ENCODE measurements around the gene NRF1. TPM values are rescaled to one million over a fixed set of nuclear protein-coding genes. Genes with fewer than 3 reads are reported as not detected.
"Not testable (repeated sequence)": the region's sequence is repeated elsewhere in the genome, so short reads cannot be mapped to it uniquely, and the experiment has no call there.

NRF1 gene
- total RNA-seq, 1 donor from 2014 or later, result 18.1 TPM

- TF ChIP-seq CTCF (IDR thresholded peaks at IDR 0.05; ENCODE audit: unreplicated experiment), result no peak
- H3K36me3 Mint-ChIP-seq (ENCODE audit: low read depth, unreplicated experiment), result no peaks in the 10 kb centered on the region
- peaks cover 3% of the 10 kb centered on the region for H3K27me3 Mint-ChIP-seq (ENCODE audit: unreplicated experiment)
- no peak overlapping the region for H3K4me3 Mint-ChIP-seq (ENCODE audit: unreplicated experiment)
- DNase-seq (ENCODE audit: low spot score), result no peak
- peaks cover 16% of the 10 kb centered on the region for H3K4me1 Mint-ChIP-seq (ENCODE audit: unreplicated experiment)
- no peak overlapping the region for H3K27ac Mint-ChIP-seq (ENCODE audit: unreplicated experiment)
- H3K9me3 Mint-ChIP-seq (ENCODE audit: unreplicated experiment), result no peaks in the 10 kb centered on the region
Observed at GRCh38 chr7:129617652-129618051, 6.1 kb downstream of the NRF1 start.

DNA sequence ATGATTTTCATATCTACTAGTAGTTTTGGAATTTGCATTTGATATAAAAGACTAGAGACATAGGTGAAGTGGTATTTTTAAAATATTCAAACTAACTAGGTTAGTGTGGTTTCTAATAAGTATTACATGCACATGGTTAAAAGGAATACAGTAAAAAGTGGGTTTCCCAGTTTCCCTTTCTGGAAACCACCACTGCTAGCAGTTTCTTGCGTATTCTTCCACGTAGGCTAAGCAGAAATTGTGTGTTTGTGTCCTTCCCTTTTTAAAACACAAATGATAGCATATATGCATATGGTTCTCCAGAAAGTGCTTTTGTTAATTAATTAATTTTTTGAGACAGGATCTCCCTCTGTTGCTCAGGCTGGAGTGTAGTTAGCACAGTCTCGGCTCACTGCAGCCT, 15.4 kb downstream of the NRF1 start:
- Mint-ChIP-seq H3K36me3 (ENCODE audit: low read depth, unreplicated experiment) (no peaks in the 10 kb centered on the region), H3K4me1 (ENCODE audit: unreplicated experiment) (peaks cover 3% of the 10 kb centered on the region), H3K9me3 (ENCODE audit: unreplicated experiment) (no peaks in the 10 kb centered on the region), H3K27me3 (ENCODE audit: unreplicated experiment) (no peaks in the 10 kb centered on the region), H3K4me3 (ENCODE audit: unreplicated experiment) (no peak overlapping the region), H3K27ac (ENCODE audit: unreplicated experiment) (no peak overlapping the region)
- no peak for DNase-seq (ENCODE audit: low spot score)
- no peak for TF ChIP-seq CTCF (IDR thresholded peaks at IDR 0.05; ENCODE audit: unreplicated experiment)

DNA sequence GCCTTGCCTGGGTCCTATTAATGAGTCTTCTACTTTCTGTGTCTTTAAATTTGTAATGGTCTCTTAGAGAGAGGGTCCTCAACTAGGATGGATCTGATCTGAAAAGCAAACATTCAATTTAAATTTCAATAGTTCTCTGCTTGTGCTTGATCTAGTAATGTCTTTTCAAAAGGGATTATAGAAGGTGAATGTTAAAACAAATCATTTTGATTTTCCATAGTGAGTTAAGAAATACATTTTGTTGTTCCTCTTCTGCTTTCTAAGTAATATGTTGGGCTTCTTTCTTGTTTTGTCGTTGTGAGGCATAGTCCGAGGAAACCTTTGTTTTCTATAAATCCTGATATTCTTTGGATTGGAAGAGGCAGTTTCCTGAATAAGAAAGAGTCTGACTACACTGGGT, 18.8 kb downstream of the NRF1 start:
- Mint-ChIP-seq H3K27ac (ENCODE audit: unreplicated experiment) (no peak overlapping the region), H3K9me3 (ENCODE audit: unreplicated experiment) (no peaks in the 10 kb centered on the region), H3K36me3 (ENCODE audit: low read depth, unreplicated experiment) (no peaks in the 10 kb centered on the region), H3K4me1 (ENCODE audit: unreplicated experiment) (peaks cover 3% of the 10 kb centered on the region), H3K27me3 (ENCODE audit: unreplicated experiment) (no peaks in the 10 kb centered on the region), H3K4me3 (ENCODE audit: unreplicated experiment) (no peak overlapping the region)
- TF ChIP-seq CTCF (IDR thresholded peaks at IDR 0.05; ENCODE audit: unreplicated experiment), result no peak
- no peak for DNase-seq (ENCODE audit: low spot score)

GRCh38 chr7:129634361-129635034, 23.0 kb downstream of the NRF1 start:
- Mint-ChIP-seq H3K9me3 (ENCODE audit: unreplicated experiment) (no peaks in the 10 kb centered on the region), H3K27me3 (ENCODE audit: unreplicated experiment) (no peaks in the 10 kb centered on the region), H3K36me3 (ENCODE audit: low read depth, unreplicated experiment) (no peaks in the 10 kb centered on the region), H3K4me3 (ENCODE audit: unreplicated experiment) (no peak overlapping the region), H3K4me1 (ENCODE audit: unreplicated experiment) (peaks cover 8% of the 10 kb centered on the region), H3K27ac (ENCODE audit: unreplicated experiment) (no peak overlapping the region)
- TF ChIP-seq CTCF (IDR thresholded peaks at IDR 0.05; ENCODE audit: unreplicated experiment), result no peak
- DNase-seq (ENCODE audit: low spot score), result no peak

GRCh38 chr7:129635300-129636029, 23.9 kb downstream of the NRF1 start:
- DNase-seq (ENCODE audit: low spot score), result peak; percentile 68
- Mint-ChIP-seq H3K36me3 (ENCODE audit: low read depth, unreplicated experiment) (no peaks in the 10 kb centered on the region), H3K27me3 (ENCODE audit: unreplicated experiment) (no peaks in the 10 kb centered on the region), H3K27ac (ENCODE audit: unreplicated experiment) (no peak overlapping the region), H3K4me3 (ENCODE audit: unreplicated experiment) (no peak overlapping the region), H3K9me3 (ENCODE audit: unreplicated experiment) (no peaks in the 10 kb centered on the region), H3K4me1 (ENCODE audit: unreplicated experiment) (peaks cover 5% of the 10 kb centered on the region)
- peak; percentile 54 for TF ChIP-seq CTCF (IDR thresholded peaks at IDR 0.05; ENCODE audit: unreplicated experiment)

DNA sequence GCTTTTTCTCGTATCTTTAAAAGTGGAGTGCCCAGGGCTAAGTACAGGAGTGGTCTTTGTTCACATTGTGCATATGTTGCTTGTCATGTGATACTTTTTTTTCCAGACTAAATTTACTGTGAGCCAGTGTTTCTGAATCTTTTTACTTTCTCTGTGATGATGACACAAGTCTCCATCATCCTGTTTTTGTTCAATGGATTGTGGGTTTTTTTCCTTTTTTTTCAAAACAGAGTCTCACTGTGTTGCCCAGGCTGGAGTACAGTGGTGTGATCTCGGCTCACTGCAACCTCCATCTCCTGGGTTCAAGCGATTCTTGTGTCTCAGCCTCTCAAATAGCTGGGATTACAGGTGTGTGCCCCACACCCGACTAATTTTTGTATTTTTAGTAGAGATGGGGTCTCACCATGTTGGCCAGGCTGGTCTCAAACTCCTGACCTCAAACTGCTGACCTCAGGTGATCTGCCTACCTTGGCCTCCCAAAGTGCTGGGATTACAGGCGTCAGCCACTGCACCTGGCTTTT, 24.6 kb downstream of the NRF1 start:
- H3K36me3 Mint-ChIP-seq (ENCODE audit: low read depth, unreplicated experiment); DNase-seq (ENCODE audit: low spot score); H3K27ac Mint-ChIP-seq (ENCODE audit: unreplicated experiment); H3K4me1 Mint-ChIP-seq (ENCODE audit: unreplicated experiment); H3K9me3 Mint-ChIP-seq (ENCODE audit: unreplicated experiment); H3K27me3 Mint-ChIP-seq (ENCODE audit: unreplicated experiment); H3K4me3 Mint-ChIP-seq (ENCODE audit: unreplicated experiment): not testable (repeated sequence)
